Fibroblast of peridontal ligament (primary cell): ENCODE data around the gene MTNR1A.
"Not testable (repeated sequence)": the region's sequence is repeated elsewhere in the genome, so short reads cannot be mapped to it uniquely, and the experiment has no call there.

Experiments
- DNase-seq: peaks from one replicate; pipeline ENCODE4 v3.0.0-alpha.2; 2010; ENCODE audit errors: extremely low read depth

Gene MTNR1A

DNA sequence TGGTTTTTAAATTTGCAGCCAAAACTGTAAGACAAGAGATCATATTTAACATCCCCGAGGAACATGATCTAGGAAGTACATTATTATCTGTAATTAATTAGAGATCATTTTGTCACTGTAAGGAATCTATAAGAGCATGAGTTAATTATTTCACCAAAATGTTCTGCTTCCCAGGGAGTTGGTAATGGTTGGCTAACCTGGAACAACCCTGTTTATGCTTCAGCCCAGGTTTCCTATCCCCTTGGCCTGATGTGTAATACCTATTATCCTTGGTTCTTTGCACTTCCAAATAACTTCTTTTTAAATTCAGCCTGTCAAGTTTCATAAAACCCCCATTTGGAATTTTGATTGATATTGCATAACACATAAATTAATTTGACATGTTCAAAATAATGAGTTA, 6.4 kb upstream of the MTNR1A start:
- DNase-seq, result no peak

DNA sequence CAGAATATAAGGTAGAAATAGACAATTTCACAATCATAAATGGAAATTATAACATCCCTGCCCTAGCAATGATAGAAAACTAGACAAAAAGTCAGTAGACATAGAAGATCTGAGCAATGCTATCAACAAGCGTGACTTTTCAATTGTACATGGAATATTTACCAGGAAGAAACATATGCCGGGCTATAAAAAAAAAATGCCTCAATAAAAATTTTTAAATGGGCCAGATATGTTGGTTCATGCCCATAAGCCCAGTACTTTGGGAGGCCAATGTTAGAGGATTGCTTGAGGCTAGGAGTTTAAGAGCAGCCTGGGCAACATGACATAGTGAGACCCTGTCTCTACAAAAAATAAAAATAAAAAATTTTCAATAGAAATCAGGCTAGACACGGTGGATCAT, 5.3 kb upstream of the MTNR1A start:
- DNase-seq, result no peak

DNA sequence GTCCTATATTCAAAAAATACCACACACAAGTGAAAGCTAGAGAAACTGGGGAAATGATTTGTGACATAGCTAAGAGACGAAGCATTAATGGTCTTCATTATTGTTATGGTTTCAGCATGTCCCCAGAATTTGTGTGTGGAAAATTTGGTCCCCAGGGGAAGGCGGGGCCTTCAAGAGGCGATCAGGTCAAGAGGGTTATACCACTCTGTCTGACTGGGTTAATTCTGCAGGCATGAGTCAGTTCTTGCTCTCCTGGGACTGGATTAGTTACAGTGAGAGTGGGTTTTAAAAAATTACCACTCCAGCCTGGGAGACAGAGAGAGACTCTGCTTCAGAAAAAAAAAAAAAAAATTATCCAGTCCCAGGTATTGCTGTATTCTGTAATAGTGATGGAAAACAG, 2.1 kb upstream of the MTNR1A start:
- DNase-seq, result peak; percentile 60

DNA sequence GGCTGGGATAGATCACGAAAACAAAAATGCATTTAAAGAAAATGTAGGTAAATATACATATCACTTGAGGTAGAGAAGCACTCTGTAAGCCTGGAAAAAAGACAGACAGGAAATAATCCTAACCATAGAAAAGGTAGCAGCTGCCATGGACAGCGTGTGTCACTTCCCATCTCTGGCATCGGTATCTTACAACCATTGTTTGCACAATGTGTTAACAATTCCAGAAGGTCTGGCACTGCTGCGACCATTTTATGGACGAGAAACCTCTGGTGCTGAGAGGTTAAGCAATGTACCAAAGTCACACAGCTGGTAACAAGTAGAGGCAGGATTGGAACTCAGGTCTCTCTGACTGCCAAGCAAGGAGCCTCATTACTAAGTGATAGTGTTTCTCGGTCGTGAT, 1.7 kb upstream of the MTNR1A start:
- DNase-seq, result no peak

DNA sequence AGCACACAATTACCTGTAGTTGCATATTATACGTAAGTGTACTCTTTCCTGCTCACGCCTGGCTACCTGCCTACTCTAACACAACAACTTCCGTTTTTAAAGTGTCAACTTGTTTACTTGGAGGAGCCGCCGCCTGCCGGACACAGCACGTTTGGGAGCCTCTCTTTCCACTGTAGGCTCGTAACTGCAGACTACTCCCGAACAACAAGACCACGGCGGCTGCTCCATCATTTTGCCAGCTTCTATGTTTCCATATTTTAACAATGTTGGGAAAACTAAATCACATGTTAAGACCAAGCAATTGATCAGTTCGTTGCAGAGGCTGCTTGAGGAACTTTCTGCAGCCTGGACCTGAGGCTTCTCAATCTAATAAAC, 841 bp downstream of the MTNR1A start:
- DNase-seq, result no peak

DNA sequence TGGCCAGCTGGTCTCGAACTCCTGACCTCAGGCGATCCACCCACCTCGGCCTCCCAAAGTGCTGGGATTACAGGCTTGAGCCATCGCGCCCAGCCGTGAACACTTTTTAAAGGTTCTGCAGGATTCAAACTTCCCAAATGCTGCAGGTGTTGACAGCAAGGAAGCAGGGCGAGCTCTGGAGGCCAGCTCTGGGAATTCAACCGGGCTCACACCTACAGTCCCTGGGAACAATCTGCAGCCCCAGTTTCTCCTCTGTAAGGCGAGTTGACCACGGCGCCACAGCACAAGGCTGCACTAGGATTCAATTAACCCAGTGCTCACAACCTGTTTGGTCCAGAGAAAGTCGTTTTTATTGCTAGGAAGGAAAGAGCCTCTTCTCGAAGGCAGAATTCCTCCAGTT, 1.6 kb downstream of the MTNR1A start:
- no peak for DNase-seq

DNA sequence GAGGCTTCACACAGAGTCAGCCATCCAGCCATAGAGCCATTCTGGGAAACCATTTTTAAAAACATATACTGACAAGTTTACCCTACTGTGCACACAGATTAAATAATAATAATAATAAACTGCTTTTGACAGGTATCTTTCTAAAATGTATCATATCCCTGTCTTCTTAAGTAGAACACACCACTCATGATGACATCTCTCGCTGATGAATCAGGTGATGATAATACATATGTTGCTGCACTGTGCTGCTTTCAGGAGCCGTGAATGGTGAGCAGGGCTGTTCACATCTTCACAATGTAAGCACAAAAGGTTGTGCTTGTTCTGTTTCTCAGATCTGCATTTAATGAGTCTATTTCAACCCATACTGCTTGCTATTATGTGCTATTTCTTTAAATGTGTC, 3.5 kb downstream of the MTNR1A start:
- DNase-seq, result no peak

DNA sequence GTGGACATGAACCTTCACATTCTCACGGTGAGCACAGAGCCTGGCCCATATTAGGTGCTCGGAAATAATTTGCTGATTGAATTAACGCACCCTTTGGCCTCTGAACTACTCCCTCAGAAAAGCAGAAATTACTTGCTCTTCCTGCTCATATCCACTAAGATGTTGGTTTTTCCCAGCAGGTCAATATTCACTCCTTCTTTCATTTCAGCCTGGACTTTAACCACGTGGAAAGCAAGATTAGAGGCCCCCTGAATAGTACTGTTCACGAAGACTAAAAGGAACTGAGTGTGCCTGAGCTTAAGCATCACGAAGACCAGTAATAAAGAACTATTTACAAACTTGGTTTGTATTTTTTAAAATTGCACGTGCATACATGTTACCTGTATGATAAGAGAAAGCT, 9.9 kb downstream of the MTNR1A start:
- no peak for DNase-seq

DNA sequence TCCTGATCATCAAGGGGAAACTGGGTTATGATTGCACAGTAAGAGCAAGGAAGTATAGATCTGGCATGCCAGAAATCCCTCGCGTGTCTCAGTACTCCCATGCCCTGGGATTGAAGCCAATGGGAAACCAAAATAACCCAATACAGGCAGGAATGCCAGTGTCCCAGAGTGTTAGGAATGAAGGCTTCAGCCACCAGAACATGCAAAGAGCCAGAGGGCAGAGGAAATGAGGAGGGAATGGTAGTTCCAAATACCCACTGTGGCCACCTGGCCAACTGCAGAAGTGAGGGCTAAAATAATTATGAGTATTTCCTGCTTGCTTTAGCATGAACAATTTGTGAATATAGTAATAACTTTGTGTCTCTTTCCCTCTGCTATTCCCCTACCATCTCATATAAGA, 12.2 kb downstream of the MTNR1A start:
- DNase-seq, result no peak

DNA sequence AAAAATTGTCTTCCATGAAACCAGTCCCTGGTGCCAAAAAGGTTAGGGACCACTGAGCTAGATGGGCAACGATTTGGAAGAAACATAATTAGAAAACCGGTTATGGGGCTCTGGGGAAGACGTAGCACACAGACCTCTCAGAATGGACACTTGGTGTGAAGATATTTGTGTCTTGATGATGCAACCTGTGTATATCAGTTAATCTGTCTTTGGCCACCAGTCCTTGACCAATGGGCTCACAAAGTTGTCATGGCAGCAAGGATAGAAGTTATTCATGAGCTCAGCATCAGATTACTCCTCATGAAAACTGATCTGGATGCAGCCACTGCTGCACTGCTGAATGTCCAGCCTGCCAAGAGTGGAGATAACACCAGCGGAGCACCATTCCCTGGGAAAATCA, 13.6 kb downstream of the MTNR1A start:
- no peak for DNase-seq

DNA sequence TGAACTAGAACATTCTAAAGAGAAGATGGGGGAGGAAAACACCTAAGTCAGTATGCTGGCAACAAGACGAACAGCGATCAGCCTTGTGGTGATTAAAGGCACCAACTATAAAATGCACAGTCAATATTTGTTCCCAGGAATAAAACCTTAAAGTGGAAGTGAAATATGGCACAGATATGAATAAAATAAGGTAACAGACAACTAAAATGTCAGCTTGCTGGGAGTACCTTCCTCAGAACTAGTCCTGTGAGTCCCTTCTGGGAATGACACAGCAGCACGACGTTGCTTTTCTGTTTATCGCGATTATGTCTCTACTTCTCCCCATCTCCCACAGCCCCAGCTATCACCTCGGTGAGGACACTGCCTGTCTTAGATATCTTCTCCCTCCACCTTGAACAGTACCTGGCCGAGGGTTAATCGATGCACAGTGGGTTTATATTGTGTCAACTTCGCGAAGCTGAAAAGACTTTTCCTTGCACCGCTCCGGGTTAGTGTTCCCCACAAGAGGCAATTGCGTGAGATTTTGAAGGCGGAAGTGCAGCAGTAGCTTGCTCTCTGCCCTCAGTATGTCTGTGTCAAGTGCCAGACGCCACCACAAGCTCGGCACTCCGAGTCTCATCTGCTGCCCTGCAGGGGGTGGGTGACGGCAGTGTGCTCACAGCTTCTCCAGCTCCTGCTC, 17.4 kb downstream of the MTNR1A start:
- DNase-seq, result no peak

DNA sequence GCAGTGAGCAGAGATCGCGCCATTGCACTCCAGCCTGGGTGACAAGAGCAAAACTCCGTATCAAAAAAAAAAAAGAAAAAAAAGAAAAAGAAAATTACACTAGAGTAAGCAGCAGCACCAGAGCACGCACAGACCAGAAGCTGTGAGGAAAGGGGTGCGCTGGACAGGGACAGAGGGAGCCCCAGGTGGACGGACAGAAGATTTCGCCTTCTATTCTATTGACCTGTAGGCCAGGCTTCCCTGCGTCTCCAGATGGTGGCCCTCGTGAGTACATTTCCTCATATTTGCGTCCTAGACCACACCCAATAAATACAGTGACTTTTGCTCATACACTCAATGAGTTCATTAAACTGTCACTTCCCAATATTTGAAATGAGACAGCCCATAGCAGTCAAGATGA, 19.1 kb downstream of the MTNR1A start:
- no peak for DNase-seq

DNA sequence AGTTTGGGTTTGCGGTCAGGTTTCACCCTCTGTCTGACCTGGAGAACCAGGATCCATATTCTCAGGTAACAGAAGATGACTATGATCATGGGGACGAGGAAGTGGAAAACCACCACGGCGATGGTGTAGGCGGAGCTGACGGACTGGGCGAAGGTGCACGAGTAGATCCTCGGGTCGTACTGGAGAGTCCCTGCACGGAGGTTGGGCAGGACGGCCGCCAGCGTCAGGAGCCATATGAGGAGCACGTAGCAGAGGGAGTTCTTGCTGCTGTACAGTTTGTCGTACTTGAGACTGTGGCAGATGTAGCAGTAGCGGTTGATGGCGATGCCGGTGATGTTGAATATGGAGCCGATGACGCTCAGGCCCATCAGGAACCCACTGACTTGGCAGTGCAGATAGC, 21.3 kb downstream of the MTNR1A start:
- no peak for DNase-seq

DNA sequence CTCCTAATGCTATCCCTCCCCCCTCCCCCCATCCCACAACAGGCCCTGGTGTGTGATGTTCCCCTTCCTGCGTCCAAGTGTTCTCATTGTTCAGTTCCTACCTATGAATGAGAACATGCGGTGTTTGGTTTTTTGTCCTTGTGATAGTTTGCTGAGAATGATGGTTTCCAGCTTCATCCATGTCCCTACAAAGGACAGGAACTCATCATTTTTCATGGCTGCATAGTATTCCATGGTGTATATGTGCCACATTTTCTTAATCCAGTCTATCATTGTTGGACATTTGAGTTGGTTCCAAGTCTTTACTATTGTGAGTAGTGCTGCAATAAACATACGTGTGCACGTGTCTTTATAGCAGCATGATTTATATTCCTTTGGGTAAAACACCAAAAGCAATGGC, 31.4 kb downstream of the MTNR1A start:
- DNase-seq, result not testable (repeated sequence)

DNA sequence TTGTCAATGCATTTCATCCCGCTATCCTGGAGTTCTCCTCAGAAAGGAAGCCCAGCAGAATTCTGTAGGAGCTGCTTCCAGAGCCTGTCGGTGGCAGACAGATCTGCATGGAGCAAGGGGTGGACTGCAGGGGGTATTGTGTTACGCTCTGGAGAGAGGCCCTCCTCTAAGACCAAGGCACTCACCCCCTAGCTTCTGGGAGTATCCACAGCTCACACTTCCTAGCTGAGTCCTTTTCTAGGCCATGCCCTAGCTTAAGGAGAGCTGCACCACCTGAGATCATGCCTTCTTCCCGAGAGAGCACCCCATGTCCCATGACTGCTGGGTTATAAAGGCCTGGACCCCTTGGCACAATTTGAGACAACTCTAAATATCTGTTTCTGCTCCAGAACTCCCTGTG, 39.1 kb downstream of the MTNR1A start:
- no peak for DNase-seq

DNA sequence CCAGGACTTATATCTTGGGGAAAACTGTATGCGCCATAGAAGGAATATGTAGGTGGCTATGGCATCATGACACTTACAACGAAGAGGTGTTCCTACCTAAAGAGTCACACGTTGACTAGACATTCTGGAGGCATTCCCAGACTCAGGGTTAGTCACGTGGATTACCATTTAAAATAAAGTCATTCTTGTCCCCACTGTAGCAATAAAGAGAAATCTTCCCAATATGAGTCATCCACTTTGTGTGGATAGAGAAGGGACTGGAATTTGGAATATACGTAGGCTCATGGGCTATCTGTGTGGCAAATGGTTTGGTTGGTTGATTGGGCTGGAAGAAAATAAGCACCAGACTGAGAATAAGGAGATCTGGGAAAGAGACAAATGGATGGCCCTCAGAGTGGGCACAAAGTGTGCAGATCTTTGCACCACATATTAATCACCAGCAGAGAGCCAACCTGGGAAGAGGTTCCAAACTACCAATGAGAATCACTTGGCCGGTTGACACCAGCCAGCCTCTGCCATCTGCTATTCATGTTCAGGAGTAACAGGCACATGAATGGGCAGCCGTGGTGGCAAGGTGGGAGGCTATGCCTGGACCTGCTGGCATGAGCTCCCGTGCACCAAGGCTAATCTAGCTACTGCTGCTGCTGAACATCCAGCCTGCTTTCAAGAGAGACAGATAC, 41.0 kb downstream of the MTNR1A start:
- DNase-seq, result no peak

DNA sequence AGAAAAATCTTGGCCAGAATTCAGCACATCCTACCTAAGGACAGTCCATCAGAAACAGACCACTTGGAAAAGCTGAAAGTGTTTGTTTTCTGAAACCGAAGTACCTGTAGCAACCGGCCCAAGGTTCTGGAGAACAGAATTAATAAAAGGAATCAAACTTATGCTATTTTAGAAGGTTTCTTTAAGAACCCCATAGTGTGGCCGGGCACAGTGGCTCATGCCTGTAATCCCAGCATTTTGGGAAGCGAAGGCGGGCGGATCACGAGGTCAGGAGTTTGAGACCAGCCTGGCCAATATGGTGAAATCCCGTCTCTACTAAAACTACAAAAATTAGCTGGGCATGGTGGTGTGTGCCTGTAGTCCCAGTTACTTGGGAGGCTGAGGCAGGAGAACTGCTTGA, 50.6 kb downstream of the MTNR1A start:
- DNase-seq, result not testable (repeated sequence)

DNA sequence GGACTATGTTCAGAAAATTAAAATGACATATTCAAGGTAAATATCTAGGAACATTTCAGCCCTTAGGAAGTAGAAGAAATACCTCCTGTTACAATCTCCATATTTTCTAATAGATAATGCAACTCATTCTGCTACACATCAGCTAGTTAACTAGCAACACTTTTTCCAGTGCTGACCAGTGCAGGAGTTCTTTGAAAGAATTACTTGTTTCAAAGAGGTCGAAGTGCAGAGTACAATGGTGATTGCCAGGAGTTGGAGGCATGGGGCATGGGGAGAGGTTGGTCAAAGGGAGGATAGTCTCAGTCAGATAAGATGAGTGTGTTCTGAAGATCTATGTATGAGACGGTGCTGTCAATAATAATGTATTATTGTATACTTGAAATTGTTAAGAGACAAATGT, 53.1 kb downstream of the MTNR1A start:
- no peak for DNase-seq

DNA sequence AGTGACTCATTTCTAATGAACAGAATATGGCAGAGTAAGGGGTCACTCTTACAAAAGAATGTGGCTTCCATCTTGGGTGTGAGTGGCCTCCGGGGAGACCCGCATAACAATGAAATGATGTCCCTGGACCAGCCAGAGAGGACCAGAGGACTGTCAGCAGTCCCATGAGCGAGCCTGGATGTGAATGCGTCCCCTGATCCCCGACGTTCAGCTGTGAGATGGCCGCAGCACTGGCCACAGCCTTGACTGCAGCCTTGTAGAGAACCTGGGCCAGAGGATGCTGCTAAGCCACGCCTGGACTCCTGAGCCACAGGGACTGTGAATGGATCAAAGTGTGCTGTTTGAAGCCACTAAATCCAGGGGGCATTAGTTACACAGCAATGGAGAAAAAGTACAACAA, 53.8 kb downstream of the MTNR1A start:
- DNase-seq, result no peak

DNA sequence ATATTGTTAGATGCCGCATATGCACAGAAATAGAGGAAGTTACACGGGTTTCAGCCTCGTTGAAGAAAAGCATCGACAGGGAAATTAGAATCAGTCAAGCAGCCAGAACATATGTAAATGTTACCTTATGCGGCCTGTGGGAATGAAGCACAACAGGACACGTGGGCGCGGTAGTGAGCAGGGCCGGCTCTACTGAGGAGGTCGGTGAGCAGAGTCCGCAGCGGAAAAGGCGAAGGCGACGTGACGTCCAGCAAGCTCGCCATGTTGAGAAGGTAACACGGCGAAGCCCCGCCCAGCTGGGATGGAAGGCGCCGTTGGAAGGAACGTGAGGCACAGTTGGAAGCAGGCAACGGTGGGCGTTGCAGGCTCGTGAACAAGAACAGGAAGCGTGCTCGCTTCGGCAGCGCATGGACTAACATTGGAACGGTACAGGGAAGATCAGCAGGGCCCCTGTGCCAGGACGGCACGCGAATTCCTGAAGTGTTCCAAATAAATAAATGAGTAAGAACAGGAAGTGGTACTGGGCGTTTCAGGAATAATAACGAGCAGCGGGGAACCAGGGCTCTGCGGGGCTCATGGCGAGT, 54.6 kb downstream of the MTNR1A start:
- DNase-seq, result no peak

DNA sequence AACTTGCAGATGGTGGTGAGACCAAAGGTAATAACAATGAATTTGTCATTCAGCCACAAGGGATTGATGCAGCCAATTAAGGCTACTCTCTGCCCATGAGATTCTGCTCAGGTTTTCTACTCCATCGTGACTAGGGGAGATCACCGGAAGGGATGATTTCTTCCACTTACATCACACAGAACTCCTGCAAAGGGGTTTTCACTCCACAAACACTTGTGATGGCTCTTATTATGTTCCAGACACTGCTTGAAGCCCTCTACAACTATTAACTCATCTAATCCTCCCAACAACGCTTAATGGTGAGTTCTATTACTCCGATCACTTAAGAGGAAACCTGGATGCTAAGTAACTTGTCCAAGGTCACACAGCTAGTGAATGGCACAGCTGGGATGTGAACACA, 55.9 kb downstream of the MTNR1A start:
- DNase-seq, result no peak

DNA sequence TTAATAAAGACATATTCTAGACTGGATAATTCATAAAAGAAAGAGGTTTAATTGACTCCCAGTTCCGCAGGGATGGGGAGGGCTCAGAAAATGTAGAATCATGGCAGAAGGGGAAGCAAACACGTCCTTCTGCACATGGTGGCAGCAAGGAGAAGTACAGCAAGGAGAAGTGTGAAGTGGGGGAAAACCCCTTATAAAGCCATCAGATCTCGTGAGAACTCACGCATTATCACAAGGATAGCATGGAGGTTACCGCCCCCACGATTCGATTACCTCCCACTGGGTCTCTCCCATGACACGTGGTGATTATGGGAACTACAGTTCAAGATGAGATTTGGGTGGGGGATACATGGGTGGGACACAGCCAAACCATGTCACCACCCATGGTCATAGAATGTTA, 58.3 kb downstream of the MTNR1A start:
- no peak for DNase-seq

DNA sequence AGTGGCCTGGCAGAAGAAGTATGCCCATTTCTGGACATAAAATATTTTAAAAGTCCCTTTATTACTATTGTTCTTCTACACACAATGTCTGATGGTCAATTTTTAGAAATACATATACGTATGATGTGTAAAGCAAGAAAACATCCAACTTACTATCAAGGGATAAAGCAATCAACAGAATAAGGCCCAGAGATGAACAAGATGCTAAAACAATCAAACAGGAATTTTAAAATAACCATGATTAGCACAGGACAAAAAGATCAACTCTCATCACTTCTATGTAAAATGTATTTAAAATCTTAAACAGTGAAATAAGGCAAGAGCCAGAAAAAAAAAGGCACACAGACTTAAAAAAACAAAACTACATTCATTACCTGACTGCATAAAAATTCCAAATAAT, 60.9 kb downstream of the MTNR1A start:
- DNase-seq, result no peak

DNA sequence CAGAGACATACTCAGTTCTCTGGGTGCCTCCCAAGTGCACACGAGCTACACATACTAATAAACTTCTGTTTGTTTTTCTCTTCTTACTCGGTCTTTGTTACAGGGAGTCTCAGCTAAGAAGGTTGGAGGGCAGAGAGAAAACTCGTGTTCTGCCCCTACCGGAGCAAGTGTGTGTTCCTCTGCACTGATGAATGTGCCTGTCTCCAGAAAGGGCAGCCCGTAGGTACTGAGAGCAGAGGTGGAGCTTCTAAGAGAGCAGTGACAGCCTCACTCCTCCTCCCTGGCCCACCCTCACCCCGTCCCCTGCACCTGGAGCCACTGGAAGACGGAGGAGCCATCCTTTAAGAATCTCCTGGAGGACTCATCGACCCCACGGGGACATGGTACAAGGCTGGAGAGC, 67.6 kb downstream of the MTNR1A start:
- DNase-seq, result no peak
